ENCODE results near the gene LGALS3BP. TPM values are rescaled to one million over a fixed set of nuclear protein-coding genes. Genes with fewer than 3 reads are reported as not detected.
"Not testable (repeated sequence)": the region's sequence is repeated elsewhere in the genome, so short reads cannot be mapped to it uniquely, and the experiment has no call there.

LGALS3BP gene
- total RNA-seq, 6 donors from 2014 or later, result 257 to 1,111 (median 533) TPM

GRCh38 chr17:78946131-78946530, 33.6 kb downstream of the LGALS3BP start:
- 83 to 94% methylated on average over 6 to 7 of the region's 7 CpGs for WGBS, 2 donors
- H3K36me3 ChIP-seq, result no peaks in the 10 kb centered on the region
- DNase-seq (no peak), ATAC-seq (ENCODE audit: low FRiP score in 2 of 2) (no peak)
- peaks cover 5 to 15% (median 7%) of the 10 kb centered on the region in 4 donors for H3K9me3 ChIP-seq
- H3K4me3 ChIP-seq, result no peak overlapping the region
- no peak overlapping the region for H3K27ac ChIP-seq
- no peaks in the 10 kb centered on the region for H3K4me1 ChIP-seq
- no peak for TF ChIP-seq EP300 (IDR thresholded peaks at IDR 0.05)
- no peaks in the 10 kb centered on the region for H3K27me3 ChIP-seq

DNA sequence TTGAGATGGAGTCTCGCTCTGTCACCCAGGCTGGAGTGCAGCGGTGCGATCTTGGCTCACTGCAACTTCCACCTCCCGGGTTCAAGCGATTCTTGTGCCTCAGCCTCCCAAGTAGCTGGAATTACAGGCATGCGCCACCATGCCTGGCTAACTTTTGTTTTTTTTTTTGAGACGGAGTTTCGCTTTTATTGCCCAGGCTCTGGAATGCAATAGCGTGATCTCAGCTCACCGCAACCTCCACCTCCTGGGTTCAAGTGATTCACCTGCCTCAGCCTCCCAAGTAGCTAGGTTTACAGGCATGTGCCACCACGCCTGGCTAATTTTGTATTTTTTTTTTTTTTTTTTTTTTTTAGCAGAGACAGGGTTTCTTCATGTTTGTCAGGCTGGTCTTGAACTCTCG, 34.3 kb downstream of the LGALS3BP start:
- WGBS, 2 donors, result 92% methylated on average over 12 of the region's 12 CpGs

GRCh38 chr17:78944956-78945355, 34.8 kb downstream of the LGALS3BP start:
- WGBS, 2 donors, result 80 to 86% methylated on average over 9 to 10 of the region's 10 CpGs

More for the DNA sequence above, 34.3 kb downstream of the LGALS3BP start:
- H3K9me3 ChIP-seq; H3K4me1 ChIP-seq; H3K4me3 ChIP-seq; H3K27ac ChIP-seq; H3K36me3 ChIP-seq; H3K27me3 ChIP-seq; DNase-seq; ATAC-seq (ENCODE audit: low FRiP score in 2 of 2): not testable (repeated sequence)

DNA sequence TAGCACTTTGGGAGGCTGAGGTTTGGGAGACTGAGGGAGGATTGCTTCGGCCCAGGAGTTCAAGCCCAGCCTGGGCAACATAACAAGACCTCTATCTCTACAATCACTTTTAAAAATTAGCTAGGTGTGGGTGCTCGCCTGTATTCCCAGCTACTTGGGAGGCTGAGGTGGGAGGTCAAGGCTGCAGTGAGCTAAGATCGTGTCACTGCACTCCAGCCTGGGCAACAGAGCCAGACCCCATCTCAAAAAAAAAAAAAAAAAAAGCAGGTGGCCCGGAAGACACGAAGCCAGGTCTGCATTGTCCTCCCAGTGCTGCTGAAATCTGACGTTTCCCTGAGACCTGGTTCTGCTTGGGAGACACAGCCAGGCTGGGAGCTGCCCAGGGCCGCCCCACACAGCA, 35.7 kb downstream of the LGALS3BP start:
- no peak for ATAC-seq (ENCODE audit: low FRiP score in 2 of 2)
- TF ChIP-seq POLR2AphosphoS5 (IDR thresholded peaks at IDR 0.05) (no peak), EP300 (IDR thresholded peaks at IDR 0.05) (no peak), POLR2A (IDR thresholded peaks at IDR 0.05) (no peak), CTCF (IDR thresholded peaks at IDR 0.05) (no peak)
- no peak for DNase-seq
- Histone ChIP-seq H3K4me1 (no peaks in the 10 kb centered on the region), H3K27ac (no peak overlapping the region), H3K27me3 (no peaks in the 10 kb centered on the region), H3K4me3 (no peak overlapping the region), H3K9me3 (no peaks in the 10 kb centered on the region), H3K36me3 (no peaks in the 10 kb centered on the region)
- 85 to 92% methylated on average over 7 of the region's 7 CpGs for WGBS, 2 donors

More at GRCh38 chr17:78944956-78945355, 34.8 kb downstream of the LGALS3BP start:
- no peak for ATAC-seq (ENCODE audit: low FRiP score in 2 of 2)
- no peak for DNase-seq
- TF ChIP-seq CTCF (IDR thresholded peaks at IDR 0.05), result no peak
- TF ChIP-seq EP300 (IDR thresholded peaks at IDR 0.05), result no peak
- Histone ChIP-seq H3K27me3 (no peaks in the 10 kb centered on the region), H3K4me3 (no peak overlapping the region), H3K27ac (no peak overlapping the region), H3K36me3 (no peaks in the 10 kb centered on the region), H3K4me1 (no peaks in the 10 kb centered on the region), H3K9me3 (peaks cover 0 to 3% (median 0%) of the 10 kb centered on the region in 4 donors)

- no peak for ATAC-seq (ENCODE audit: low FRiP score in 2 of 2)
- no peaks in the 10 kb centered on the region for H3K27me3 ChIP-seq
- no peaks in the 10 kb centered on the region for H3K36me3 ChIP-seq
- TF ChIP-seq EP300 (IDR thresholded peaks at IDR 0.05) (no peak), POLR2AphosphoS5 (IDR thresholded peaks at IDR 0.05) (no peak), CTCF (IDR thresholded peaks at IDR 0.05) (no peak), POLR2A (IDR thresholded peaks at IDR 0.05) (no peak)
- WGBS, 2 donors, result 72 to 79% methylated on average over 5 to 6 of the region's 6 CpGs
- no peaks in the 10 kb centered on the region for H3K4me1 ChIP-seq
- H3K4me3 ChIP-seq, result no peak overlapping the region
- no peak overlapping the region for H3K27ac ChIP-seq
- no peaks in the 10 kb centered on the region for H3K9me3 ChIP-seq
- no peak for DNase-seq
Observed at GRCh38 chr17:78940708-78941107, 39.0 kb downstream of the LGALS3BP start.

- no peaks in the 10 kb centered on the region for H3K36me3 ChIP-seq
- no peaks in the 10 kb centered on the region for H3K27me3 ChIP-seq
- 78% methylated on average over 5 of the region's 5 CpGs for WGBS, 2 donors
- no peaks in the 10 kb centered on the region for H3K4me1 ChIP-seq
- no peaks in the 10 kb centered on the region for H3K9me3 ChIP-seq
- TF ChIP-seq POLR2AphosphoS5 (IDR thresholded peaks at IDR 0.05) (no peak), POLR2A (IDR thresholded peaks at IDR 0.05) (no peak), CTCF (IDR thresholded peaks at IDR 0.05) (no peak), EP300 (IDR thresholded peaks at IDR 0.05) (no peak)
- no peak for DNase-seq
- no peak overlapping the region for H3K4me3 ChIP-seq
- no peak for ATAC-seq (ENCODE audit: low FRiP score in 2 of 2)
- no peak overlapping the region for H3K27ac ChIP-seq
Observed at GRCh38 chr17:78940258-78940657, 39.5 kb downstream of the LGALS3BP start.
